ENCODE measurements around the gene CTU2.

- no peak for TF ChIP-seq CTCF (IDR thresholded peaks at IDR 0.05)
- TF ChIP-seq POLR2A (IDR thresholded peaks at IDR 0.05) = no peak
- no peak for TF ChIP-seq POLR2AphosphoS5 (IDR thresholded peaks at IDR 0.05)
Measured at GRCh38 chr16:88691924-88692560, 14.3 kb upstream of the CTU2 start.

All from stomach (tissue), 4 donors.